Measurements from ENCODE around the gene CD151.
A peak's percentile ranks its signal among the peaks of the same experiment; 100 is the strongest.

Gene CD151

GRCh38 chr11:843086-843734, 10.5 kb downstream of the CD151 start:
- no peak for DNase-seq (ENCODE audit: low read depth in 2 of 2)

- peak; percentile 90 for DNase-seq (ENCODE audit: low read depth in 2 of 2)
Observed at GRCh38 chr11:843818-844692, 11.3 kb downstream of the CD151 start.

GRCh38 chr11:844693-845644, 12.2 kb downstream of the CD151 start:
- peak; percentile 74 to 77 for DNase-seq (ENCODE audit: low read depth in 2 of 2)

- no peak for DNase-seq (ENCODE audit: low read depth in 2 of 2)
Observed at GRCh38 chr11:845872-846495, 13.2 kb downstream of the CD151 start.

- DNase-seq (ENCODE audit: low read depth in 2 of 2): no peak
Observed at GRCh38 chr11:846496-847098, 13.8 kb downstream of the CD151 start.

- DNase-seq (ENCODE audit: low read depth in 2 of 2): no peak
Observed at GRCh38 chr11:847876-848275, 15.1 kb downstream of the CD151 start.

- DNase-seq (ENCODE audit: low read depth in 2 of 2): no peak
Observed at GRCh38 chr11:848380-848931, 15.7 kb downstream of the CD151 start.

- DNase-seq (ENCODE audit: low read depth in 2 of 2): no peak
Observed at GRCh38 chr11:849104-849824, 16.5 kb downstream of the CD151 start.

- DNase-seq (ENCODE audit: low read depth in 2 of 2): no peak
Observed at GRCh38 chr11:849951-850774, 17.4 kb downstream of the CD151 start.

- DNase-seq (ENCODE audit: low read depth in 2 of 2): no peak
Observed at GRCh38 chr11:850775-851763, 18.3 kb downstream of the CD151 start.

- DNase-seq (ENCODE audit: low read depth in 2 of 2): no peak
Observed at GRCh38 chr11:852762-853161, 20.0 kb downstream of the CD151 start.

- DNase-seq (ENCODE audit: low read depth in 2 of 2): no peak
Observed at GRCh38 chr11:853682-854448, 21.1 kb downstream of the CD151 start.

- DNase-seq (ENCODE audit: low read depth in 2 of 2): no peak
Observed at GRCh38 chr11:854601-855329, 22.0 kb downstream of the CD151 start.

GRCh38 chr11:855330-855674, 22.6 kb downstream of the CD151 start:
- DNase-seq (ENCODE audit: low read depth in 2 of 2): no peak

GRCh38 chr11:855796-856195, 23.0 kb downstream of the CD151 start:
- no peak for DNase-seq (ENCODE audit: low read depth in 2 of 2)

- no peak for DNase-seq (ENCODE audit: low read depth in 2 of 2)
Observed at GRCh38 chr11:856397-856796, 23.6 kb downstream of the CD151 start.

Data from fibroblast of skin of left quadriceps (primary cell).